ENCODE data around the gene CCNJL.

CCNJL gene

DNA sequence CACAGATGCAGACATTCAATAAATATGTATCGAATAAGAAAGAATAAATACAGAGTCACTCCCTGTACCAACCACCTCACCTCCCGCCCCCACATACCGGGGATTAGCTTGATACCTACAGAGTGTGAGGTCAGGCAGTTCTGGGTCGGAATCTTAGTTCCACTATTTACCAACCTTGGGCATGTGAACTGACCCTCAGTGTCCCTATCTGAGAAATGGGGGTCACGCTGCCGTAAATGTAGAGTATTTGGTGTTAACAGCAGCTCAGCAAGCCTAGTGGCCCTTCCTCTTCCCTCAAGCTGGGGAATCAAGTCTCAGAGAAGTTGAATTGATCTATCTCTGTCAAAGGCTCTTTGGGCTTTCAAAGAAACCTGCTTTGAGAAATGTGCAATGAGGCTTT, 25.4 kb downstream of the CCNJL start:
- no peak overlapping the region for H2AK5ac ChIP-seq (ENCODE audit: low read depth, low read length)
- no peak overlapping the region for H3K14ac ChIP-seq (ENCODE audit: low read length)
- no peaks in the 10 kb centered on the region for H3K27me3 ChIP-seq (ENCODE audit: control insufficient read depth in 3 of 3, insufficient read depth in 3 of 3, low read depth in 1 of 3, low read length in 3 of 3)
- no CpG with 5 or more reads among the region's 6 CpGs for WGBS, 2 donors (ENCODE audit: extremely low coverage in 2 of 2, insufficient read length in 2 of 2, insufficient replicate concordance in 1 of 2)
- H2BK12ac ChIP-seq (ENCODE audit: low read length), result no peak overlapping the region
- no peak overlapping the region for H4K8ac ChIP-seq (ENCODE audit: low read depth, low read length)
- H3K4me2 ChIP-seq (ENCODE audit: insufficient read depth, low read length, poor library complexity, severe bottlenecking), result no peak overlapping the region
- H4K91ac ChIP-seq (ENCODE audit: low read depth, low read length, poor library complexity), result no peak overlapping the region
- H3K79me1 ChIP-seq (ENCODE audit: low read depth, low read length), result no peaks in the 10 kb centered on the region
- H3K9me3 ChIP-seq (replicated peaks in 1 of 2; ENCODE audit: control insufficient read depth in 2 of 2, insufficient read depth in 1 of 2, low read depth in 1 of 2, low read length in 2 of 2), result no peaks in the 10 kb centered on the region
- no peak overlapping the region for H2BK120ac ChIP-seq (ENCODE audit: low read depth, low read length)
- H3K36me3 ChIP-seq (replicated peaks in 1 of 2; ENCODE audit: control insufficient read depth in 2 of 2, insufficient read depth in 2 of 2, low read length in 2 of 2), result peaks cover 1 to 17% of the 10 kb centered on the region in 2 donors
- no peak overlapping the region for H2BK15ac ChIP-seq (ENCODE audit: low read length)
- no peak overlapping the region for H3K23ac ChIP-seq (ENCODE audit: low read depth, low read length, poor library complexity)
- H3K4me3 ChIP-seq (ENCODE audit: low read length in 2 of 2), result no peak overlapping the region
- H3K9ac ChIP-seq (ENCODE audit: low read depth, low read length, poor library complexity), result no peak overlapping the region
- no peak overlapping the region for H2BK5ac ChIP-seq (ENCODE audit: low read length)
- no peak overlapping the region for H2AFZ ChIP-seq (ENCODE audit: low read length)
- no peak overlapping the region for H3K18ac ChIP-seq (ENCODE audit: low read length)
- H3K4me1 ChIP-seq (ENCODE audit: control insufficient read depth in 2 of 2, insufficient read depth in 1 of 2, low read depth in 1 of 2, low read length in 2 of 2), result peaks cover 12 to 23% of the 10 kb centered on the region in 2 donors
- H3K27ac ChIP-seq (replicated peaks; ENCODE audit: low read length), result peak overlapping the region; percentile 90
- H3K4ac ChIP-seq (ENCODE audit: low read length), result no peak overlapping the region
- DNase-seq (ENCODE audit: low spot score), result no peak

DNA sequence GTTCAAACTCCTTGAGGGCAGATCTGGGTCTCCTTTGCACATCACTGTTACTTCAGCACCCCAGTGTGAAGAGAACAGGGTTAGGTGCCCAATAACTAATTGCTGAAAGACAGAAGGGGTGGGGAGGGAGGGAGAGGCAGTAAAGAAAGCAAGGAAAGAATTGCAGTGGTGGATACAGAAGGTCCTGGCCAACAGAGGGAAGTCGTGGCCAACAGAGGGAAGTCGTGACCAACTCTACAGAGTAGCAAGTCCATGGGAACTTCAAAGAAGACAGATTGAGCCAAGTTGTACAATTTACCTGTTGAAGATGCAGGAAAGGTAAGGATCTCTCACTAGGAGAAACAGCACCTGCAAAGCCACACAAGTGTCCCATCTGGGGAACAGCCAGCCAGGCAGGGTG, 27.0 kb downstream of the CCNJL start:
- Histone ChIP-seq H3K14ac (ENCODE audit: low read length) (no peak overlapping the region), H2AK5ac (ENCODE audit: low read depth, low read length) (no peak overlapping the region), H2BK5ac (ENCODE audit: low read length) (no peak overlapping the region), H2BK15ac (ENCODE audit: low read length) (no peak overlapping the region), H3K27me3 (ENCODE audit: control insufficient read depth in 3 of 3, insufficient read depth in 3 of 3, low read depth in 1 of 3, low read length in 3 of 3) (no peaks in the 10 kb centered on the region), H3K23ac (ENCODE audit: low read depth, low read length, poor library complexity) (no peak overlapping the region), H3K4me2 (ENCODE audit: insufficient read depth, low read length, poor library complexity, severe bottlenecking) (no peak overlapping the region), H3K9me3 (replicated peaks in 1 of 2; ENCODE audit: control insufficient read depth in 2 of 2, insufficient read depth in 1 of 2, low read depth in 1 of 2, low read length in 2 of 2) (no peaks in the 10 kb centered on the region), H2BK12ac (ENCODE audit: low read length) (no peak overlapping the region), H3K9ac (ENCODE audit: low read depth, low read length, poor library complexity) (no peak overlapping the region), H4K8ac (ENCODE audit: low read depth, low read length) (no peak overlapping the region), H4K91ac (ENCODE audit: low read depth, low read length, poor library complexity) (no peak overlapping the region), H3K27ac (replicated peaks; ENCODE audit: low read length) (no peak overlapping the region), H3K36me3 (replicated peaks in 1 of 2; ENCODE audit: control insufficient read depth in 2 of 2, insufficient read depth in 2 of 2, low read length in 2 of 2) (peaks cover 3 to 23% of the 10 kb centered on the region in 2 donors), H2BK120ac (ENCODE audit: low read depth, low read length) (no peak overlapping the region), H3K4me1 (ENCODE audit: control insufficient read depth in 2 of 2, insufficient read depth in 1 of 2, low read depth in 1 of 2, low read length in 2 of 2) (peaks cover 12 to 24% of the 10 kb centered on the region in 2 donors), H3K4me3 (ENCODE audit: low read length in 2 of 2) (no peak overlapping the region), H3K79me1 (ENCODE audit: low read depth, low read length) (no peaks in the 10 kb centered on the region), H2AFZ (ENCODE audit: low read length) (no peak overlapping the region), H3K4ac (ENCODE audit: low read length) (no peak overlapping the region), H3K18ac (ENCODE audit: low read length) (peak overlapping the region; percentile 1)
- WGBS, 2 donors (ENCODE audit: extremely low coverage in 2 of 2, insufficient read length in 2 of 2, insufficient replicate concordance in 1 of 2), result no CpG with 5 or more reads among the region's 2 CpGs
- DNase-seq (ENCODE audit: low spot score), result no peak

DNA sequence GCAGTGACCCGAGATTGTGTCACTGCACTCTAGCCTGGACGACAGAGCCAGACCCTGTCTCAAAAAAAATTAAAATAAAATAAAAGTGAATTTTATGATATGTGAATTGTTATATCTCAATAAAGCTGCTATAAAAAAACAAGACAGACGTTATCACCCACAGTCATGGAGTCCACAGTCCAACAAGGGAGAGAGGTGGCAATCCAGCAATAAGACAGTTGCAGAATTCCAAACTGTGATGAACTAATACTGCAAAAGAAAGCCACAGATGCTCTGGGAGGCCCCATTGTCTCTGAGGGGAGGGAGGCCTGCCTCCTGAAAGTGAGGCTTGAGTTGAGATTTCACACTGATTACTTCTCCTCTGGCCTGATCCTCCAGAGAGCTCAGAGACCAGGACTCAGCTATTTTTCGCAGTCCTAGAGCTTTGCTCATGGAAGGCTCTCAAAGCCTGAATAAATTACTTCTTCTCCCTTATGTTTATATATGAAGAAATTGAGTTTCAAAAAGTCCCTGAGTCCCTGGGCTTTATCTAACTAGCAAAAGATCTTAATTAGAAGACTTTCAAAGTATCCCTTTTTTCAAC, 28.0 kb downstream of the CCNJL start:
- Histone ChIP-seq H2BK12ac (ENCODE audit: low read length) (no peak overlapping the region), H3K27ac (replicated peaks; ENCODE audit: low read length) (no peak overlapping the region), H2BK120ac (ENCODE audit: low read depth, low read length) (no peak overlapping the region), H3K79me1 (ENCODE audit: low read depth, low read length) (peaks cover 5% of the 10 kb centered on the region), H3K4ac (ENCODE audit: low read length) (no peak overlapping the region), H3K36me3 (replicated peaks in 1 of 2; ENCODE audit: control insufficient read depth in 2 of 2, insufficient read depth in 2 of 2, low read length in 2 of 2) (peaks cover 9 to 32% of the 10 kb centered on the region in 2 donors), H3K4me3 (ENCODE audit: low read length in 2 of 2) (no peak overlapping the region), H3K23ac (ENCODE audit: low read depth, low read length, poor library complexity) (no peak overlapping the region), H3K4me1 (ENCODE audit: control insufficient read depth in 2 of 2, insufficient read depth in 1 of 2, low read depth in 1 of 2, low read length in 2 of 2) (peaks cover 12 to 23% of the 10 kb centered on the region in 2 donors), H2BK5ac (ENCODE audit: low read length) (no peak overlapping the region), H3K18ac (ENCODE audit: low read length) (peak overlapping the region; percentile 49), H2AFZ (ENCODE audit: low read length) (no peak overlapping the region), H4K8ac (ENCODE audit: low read depth, low read length) (no peak overlapping the region), H3K14ac (ENCODE audit: low read length) (no peak overlapping the region), H3K9me3 (replicated peaks in 1 of 2; ENCODE audit: control insufficient read depth in 2 of 2, insufficient read depth in 1 of 2, low read depth in 1 of 2, low read length in 2 of 2) (no peaks in the 10 kb centered on the region), H2BK15ac (ENCODE audit: low read length) (no peak overlapping the region), H3K27me3 (ENCODE audit: control insufficient read depth in 3 of 3, insufficient read depth in 3 of 3, low read depth in 1 of 3, low read length in 3 of 3) (no peaks in the 10 kb centered on the region), H3K4me2 (ENCODE audit: insufficient read depth, low read length, poor library complexity, severe bottlenecking) (no peak overlapping the region), H2AK5ac (ENCODE audit: low read depth, low read length) (no peak overlapping the region), H3K9ac (ENCODE audit: low read depth, low read length, poor library complexity) (no peak overlapping the region), H4K91ac (ENCODE audit: low read depth, low read length, poor library complexity) (no peak overlapping the region)
- no CpG with 5 or more reads among the region's 4 CpGs for WGBS, 2 donors (ENCODE audit: extremely low coverage in 2 of 2, insufficient read length in 2 of 2, insufficient replicate concordance in 1 of 2)
- DNase-seq (ENCODE audit: low spot score), result no peak

DNA sequence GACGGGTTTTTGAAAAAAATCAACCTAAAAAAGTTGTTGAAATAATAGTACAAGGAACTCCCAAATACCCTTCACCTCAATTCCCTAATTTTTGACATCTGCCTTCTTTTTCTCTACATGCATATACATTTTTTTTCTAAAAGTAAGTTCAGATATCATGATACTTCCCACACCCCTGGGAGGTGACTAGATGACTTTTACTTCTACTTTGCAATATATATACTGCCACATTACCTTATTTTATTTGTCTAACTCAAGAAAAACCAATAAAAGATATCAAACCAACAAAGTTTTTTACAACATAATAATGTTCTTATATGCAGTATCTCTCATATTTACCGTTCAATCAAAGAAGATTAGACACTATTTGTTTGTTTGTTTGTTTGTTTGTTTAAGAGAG, 31.1 kb downstream of the CCNJL start:
- H3K36me3 ChIP-seq (replicated peaks in 1 of 2; ENCODE audit: control insufficient read depth in 2 of 2, insufficient read depth in 2 of 2, low read length in 2 of 2), result peaks cover 9 to 60% of the 10 kb centered on the region in 2 donors
- H3K4ac ChIP-seq (ENCODE audit: low read length), result no peak overlapping the region
- H2AK5ac ChIP-seq (ENCODE audit: low read depth, low read length), result no peak overlapping the region
- no peak for DNase-seq (ENCODE audit: low spot score)
- no peak overlapping the region for H3K9ac ChIP-seq (ENCODE audit: low read depth, low read length, poor library complexity)
- peaks cover 0 to 16% of the 10 kb centered on the region in 2 donors for H3K4me1 ChIP-seq (ENCODE audit: control insufficient read depth in 2 of 2, insufficient read depth in 1 of 2, low read depth in 1 of 2, low read length in 2 of 2)
- no peak overlapping the region for H2BK120ac ChIP-seq (ENCODE audit: low read depth, low read length)
- H3K27ac ChIP-seq (replicated peaks; ENCODE audit: low read length), result no peak overlapping the region
- no peaks in the 10 kb centered on the region for H3K27me3 ChIP-seq (ENCODE audit: control insufficient read depth in 3 of 3, insufficient read depth in 3 of 3, low read depth in 1 of 3, low read length in 3 of 3)
- no peak overlapping the region for H2BK12ac ChIP-seq (ENCODE audit: low read length)
- no peaks in the 10 kb centered on the region for H3K9me3 ChIP-seq (replicated peaks in 1 of 2; ENCODE audit: control insufficient read depth in 2 of 2, insufficient read depth in 1 of 2, low read depth in 1 of 2, low read length in 2 of 2)
- no peak overlapping the region for H3K18ac ChIP-seq (ENCODE audit: low read length)
- H3K23ac ChIP-seq (ENCODE audit: low read depth, low read length, poor library complexity), result no peak overlapping the region
- no peak overlapping the region for H3K4me2 ChIP-seq (ENCODE audit: insufficient read depth, low read length, poor library complexity, severe bottlenecking)
- no peak overlapping the region for H2BK15ac ChIP-seq (ENCODE audit: low read length)
- WGBS, 2 donors (ENCODE audit: extremely low coverage in 2 of 2, insufficient read length in 2 of 2, insufficient replicate concordance in 1 of 2), result no CpG with 5 or more reads among the region's 2 CpGs
- H3K4me3 ChIP-seq (ENCODE audit: low read length in 2 of 2), result no peak overlapping the region
- H2BK5ac ChIP-seq (ENCODE audit: low read length), result no peak overlapping the region
- no peak overlapping the region for H3K14ac ChIP-seq (ENCODE audit: low read length)
- H4K8ac ChIP-seq (ENCODE audit: low read depth, low read length), result no peak overlapping the region
- no peak overlapping the region for H2AFZ ChIP-seq (ENCODE audit: low read length)
- H3K79me1 ChIP-seq (ENCODE audit: low read depth, low read length), result peaks cover 5% of the 10 kb centered on the region
- H4K91ac ChIP-seq (ENCODE audit: low read depth, low read length, poor library complexity), result no peak overlapping the region
